HCT116 (cell line): ENCODE measurements around the gene CNN1. TPM values are rescaled to one million over a fixed set of nuclear protein-coding genes. Genes with fewer than 3 reads are reported as not detected.

Experiments used
- EZH2 ChIP-seq: fragments of 200-600 bp; sonication (generic); IDR thresholded peaks from 2 replicates; pipeline ENCODE4 v1.6.1; 2017; ENCODE audit warnings: antibody characterized with exemption, mixed run types
- EZH2phosphoT487 ChIP-seq: fragments of 200-600 bp; IDR thresholded peaks from 2 replicates; pipeline ENCODE4 v1.6.1; 2018; ENCODE audit warnings: antibody characterized with exemption, borderline replicate concordance
- FOSL1 ChIP-seq: IDR thresholded peaks from 2 replicates; pipeline ENCODE4 v1.6.1; 2012; ENCODE audit warnings: low read depth
- JUND ChIP-seq: IDR thresholded peaks from 2 replicates; pipeline ENCODE4 v1.6.1; 2012
- POLR2A ChIP-seq: IDR thresholded peaks from 2 replicates; pipeline ENCODE4 v1.7.0; 2011; ENCODE audit warnings: borderline replicate concordance; ENCODE audit not compliant: insufficient read depth, insufficient read length; ENCODE audit errors: extremely low read depth
- RAD21 ChIP-seq: IDR thresholded peaks from 2 replicates; pipeline ENCODE4 v1.6.1; 2012; ENCODE audit warnings: low read depth, mild to moderate bottlenecking
- SP1 ChIP-seq: IDR thresholded peaks from 2 replicates; pipeline ENCODE4 v1.6.1; 2012; ENCODE audit warnings: low read depth
- TCF7L2 ChIP-seq: IDR thresholded peaks from 2 replicates; pipeline ENCODE4 v1.7.0; 2011; ENCODE audit warnings: borderline replicate concordance, inconsistent platforms; ENCODE audit not compliant: insufficient read depth, insufficient read length; ENCODE audit errors: extremely low read depth
- ZFX ChIP-seq: fragments of 450-650 bp; IDR thresholded peaks from 2 replicates; pipeline ENCODE4 v1.6.1; 2017
- total RNA-seq: library from RNA; stranded (reverse); gene quantifications from one replicate; pipeline ENCODE4 v1.2.1, GENCODE V29; 2021; ENCODE audit not compliant: unreplicated experiment
- TF ChIP-seq, protein P1 (sequence below), 3 experiments: fragments of 200-600 bp in 1 of 3; sonication (generic) in 1 of 3; IDR thresholded peaks in 2 of 3; conservative IDR thresholded peaks in 1 of 3; 2 replicates each; pipeline ENCODE4 v1.5.1; 2012 to 2017; ENCODE audit warnings: low read depth in 2 of 3, low read length in 2 of 3, antibody characterized with exemption in 1 of 3, borderline replicate concordance in 1 of 3, control low read depth in 1 of 3, mild to moderate bottlenecking in 1 of 3, mixed read lengths in 1 of 3, mixed run types in 1 of 3, moderate library complexity in 1 of 3; ENCODE audit not compliant: insufficient read depth in 1 of 3
- TF ChIP-seq, protein P2 (sequence below): IDR thresholded peaks from 2 replicates; pipeline ENCODE4 v1.6.1; 2011; ENCODE audit warnings: mild to moderate bottlenecking, low read length, moderate library complexity; ENCODE audit not compliant: insufficient replicate concordance; ENCODE audit errors: extremely low read depth
- TF ChIP-seq, protein P3 (sequence below): IDR thresholded peaks from 2 replicates; pipeline ENCODE4 v1.6.1; 2012

Gene CNN1
- total RNA-seq, 1 experiment from 2014 or later, result 0.64 TPM

DNA sequence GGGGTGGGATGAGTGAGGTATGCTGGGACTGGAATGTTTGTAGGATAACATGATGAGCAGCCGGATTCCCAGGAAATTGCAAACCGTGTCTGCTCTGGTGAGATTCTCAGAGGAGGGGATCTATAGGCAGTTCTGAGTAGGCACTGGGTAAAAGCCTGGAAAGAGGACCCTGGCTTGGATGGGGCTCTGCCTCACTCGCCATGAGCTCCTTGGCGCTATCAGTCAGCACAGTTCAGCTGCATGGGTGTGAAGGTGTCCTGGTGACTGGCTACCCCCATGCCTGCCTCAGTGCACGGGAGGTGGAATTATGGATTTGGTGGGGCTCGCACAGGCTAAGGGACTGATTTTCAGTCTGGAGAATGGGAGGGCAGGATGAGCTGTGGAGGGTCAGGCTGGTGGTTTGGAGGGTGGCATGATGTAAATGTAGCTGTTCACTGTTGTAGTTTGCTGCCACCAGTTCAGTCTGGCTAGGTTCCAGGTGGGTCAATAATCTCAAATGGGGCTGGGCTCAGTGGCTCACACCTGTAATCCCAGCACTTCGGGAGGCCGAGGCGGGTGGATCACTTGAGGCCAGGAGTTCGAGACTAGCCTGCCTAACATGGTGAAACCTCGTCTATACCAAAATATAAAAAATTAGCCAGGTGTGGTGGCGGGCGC is 49.5 kb downstream of the CNN1 start (continued):
- TF ChIP-seq, protein P1, sequence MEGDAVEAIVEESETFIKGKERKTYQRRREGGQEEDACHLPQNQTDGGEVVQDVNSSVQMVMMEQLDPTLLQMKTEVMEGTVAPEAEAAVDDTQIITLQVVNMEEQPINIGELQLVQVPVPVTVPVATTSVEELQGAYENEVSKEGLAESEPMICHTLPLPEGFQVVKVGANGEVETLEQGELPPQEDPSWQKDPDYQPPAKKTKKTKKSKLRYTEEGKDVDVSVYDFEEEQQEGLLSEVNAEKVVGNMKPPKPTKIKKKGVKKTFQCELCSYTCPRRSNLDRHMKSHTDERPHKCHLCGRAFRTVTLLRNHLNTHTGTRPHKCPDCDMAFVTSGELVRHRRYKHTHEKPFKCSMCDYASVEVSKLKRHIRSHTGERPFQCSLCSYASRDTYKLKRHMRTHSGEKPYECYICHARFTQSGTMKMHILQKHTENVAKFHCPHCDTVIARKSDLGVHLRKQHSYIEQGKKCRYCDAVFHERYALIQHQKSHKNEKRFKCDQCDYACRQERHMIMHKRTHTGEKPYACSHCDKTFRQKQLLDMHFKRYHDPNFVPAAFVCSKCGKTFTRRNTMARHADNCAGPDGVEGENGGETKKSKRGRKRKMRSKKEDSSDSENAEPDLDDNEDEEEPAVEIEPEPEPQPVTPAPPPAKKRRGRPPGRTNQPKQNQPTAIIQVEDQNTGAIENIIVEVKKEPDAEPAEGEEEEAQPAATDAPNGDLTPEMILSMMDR (IDR thresholded peaks at IDR 0.05 in 2 of 3, conservative IDR thresholded peaks at IDR 0.05 in 1 of 3; ENCODE audit: borderline replicate concordance in 1 of 3, insufficient read depth in 1 of 3, low read depth in 2 of 3, low read length in 2 of 3), result no peak
- TF ChIP-seq EZH2phosphoT487 (no peak), ZFX (no peak), JUND (no peak), FOSL1 (no peak), POLR2A (no peak), SP1 (no peak), RAD21 (no peak), EZH2 (no peak), TCF7L2 (no peak)
- TF ChIP-seq, protein P2, sequence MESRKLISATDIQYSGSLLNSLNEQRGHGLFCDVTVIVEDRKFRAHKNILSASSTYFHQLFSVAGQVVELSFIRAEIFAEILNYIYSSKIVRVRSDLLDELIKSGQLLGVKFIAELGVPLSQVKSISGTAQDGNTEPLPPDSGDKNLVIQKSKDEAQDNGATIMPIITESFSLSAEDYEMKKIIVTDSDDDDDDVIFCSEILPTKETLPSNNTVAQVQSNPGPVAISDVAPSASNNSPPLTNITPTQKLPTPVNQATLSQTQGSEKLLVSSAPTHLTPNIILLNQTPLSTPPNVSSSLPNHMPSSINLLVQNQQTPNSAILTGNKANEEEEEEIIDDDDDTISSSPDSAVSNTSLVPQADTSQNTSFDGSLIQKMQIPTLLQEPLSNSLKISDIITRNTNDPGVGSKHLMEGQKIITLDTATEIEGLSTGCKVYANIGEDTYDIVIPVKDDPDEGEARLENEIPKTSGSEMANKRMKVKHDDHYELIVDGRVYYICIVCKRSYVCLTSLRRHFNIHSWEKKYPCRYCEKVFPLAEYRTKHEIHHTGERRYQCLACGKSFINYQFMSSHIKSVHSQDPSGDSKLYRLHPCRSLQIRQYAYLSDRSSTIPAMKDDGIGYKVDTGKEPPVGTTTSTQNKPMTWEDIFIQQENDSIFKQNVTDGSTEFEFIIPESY, result no peak
- TF ChIP-seq, protein P3, sequence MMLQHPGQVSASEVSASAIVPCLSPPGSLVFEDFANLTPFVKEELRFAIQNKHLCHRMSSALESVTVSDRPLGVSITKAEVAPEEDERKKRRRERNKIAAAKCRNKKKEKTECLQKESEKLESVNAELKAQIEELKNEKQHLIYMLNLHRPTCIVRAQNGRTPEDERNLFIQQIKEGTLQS, result no peak
